Measurements from ENCODE around the gene CGGBP1.

Gene CGGBP1

DNA sequence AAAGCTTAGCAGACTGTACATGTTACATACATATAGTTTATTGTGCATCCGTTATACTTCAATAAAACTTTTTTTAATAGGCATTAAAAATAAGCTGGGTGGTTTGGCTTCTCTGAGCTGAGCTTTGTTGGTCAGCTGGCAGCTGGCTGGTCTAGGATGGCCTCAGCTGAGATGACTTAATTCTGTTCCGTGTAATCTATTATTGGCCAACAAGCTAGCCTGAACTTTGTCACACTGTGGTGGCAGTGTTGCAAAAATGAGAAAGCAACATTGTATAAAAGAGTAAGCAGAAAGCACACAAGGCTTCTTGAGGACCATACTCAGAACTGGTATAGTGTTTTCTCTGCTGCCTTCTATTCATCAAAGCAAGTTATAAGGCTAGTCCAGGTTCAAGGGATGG lies 45.2 kb downstream of the CGGBP1 start:
- Histone ChIP-seq H3K4me3 (ENCODE audit: low read depth, low read length) (no peak overlapping the region), H3K9ac (no peak overlapping the region), H3K4me1 (no peaks in the 10 kb centered on the region), H2AFZ (no peak overlapping the region), H3K27me3 (ENCODE audit: control insufficient read depth, insufficient read depth, low read length) (no peaks in the 10 kb centered on the region), H3K36me3 (ENCODE audit: control insufficient read depth, insufficient read depth, low read length) (no peaks in the 10 kb centered on the region), H3K27ac (no peak overlapping the region), H3K9me3 (ENCODE audit: control insufficient read depth, low read length) (no peaks in the 10 kb centered on the region), H3K4me2 (ENCODE audit: low read length) (no peak overlapping the region), H3K79me2 (no peaks in the 10 kb centered on the region)
- TF ChIP-seq, protein P1, sequence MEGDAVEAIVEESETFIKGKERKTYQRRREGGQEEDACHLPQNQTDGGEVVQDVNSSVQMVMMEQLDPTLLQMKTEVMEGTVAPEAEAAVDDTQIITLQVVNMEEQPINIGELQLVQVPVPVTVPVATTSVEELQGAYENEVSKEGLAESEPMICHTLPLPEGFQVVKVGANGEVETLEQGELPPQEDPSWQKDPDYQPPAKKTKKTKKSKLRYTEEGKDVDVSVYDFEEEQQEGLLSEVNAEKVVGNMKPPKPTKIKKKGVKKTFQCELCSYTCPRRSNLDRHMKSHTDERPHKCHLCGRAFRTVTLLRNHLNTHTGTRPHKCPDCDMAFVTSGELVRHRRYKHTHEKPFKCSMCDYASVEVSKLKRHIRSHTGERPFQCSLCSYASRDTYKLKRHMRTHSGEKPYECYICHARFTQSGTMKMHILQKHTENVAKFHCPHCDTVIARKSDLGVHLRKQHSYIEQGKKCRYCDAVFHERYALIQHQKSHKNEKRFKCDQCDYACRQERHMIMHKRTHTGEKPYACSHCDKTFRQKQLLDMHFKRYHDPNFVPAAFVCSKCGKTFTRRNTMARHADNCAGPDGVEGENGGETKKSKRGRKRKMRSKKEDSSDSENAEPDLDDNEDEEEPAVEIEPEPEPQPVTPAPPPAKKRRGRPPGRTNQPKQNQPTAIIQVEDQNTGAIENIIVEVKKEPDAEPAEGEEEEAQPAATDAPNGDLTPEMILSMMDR (IDR thresholded peaks at IDR 0.05): no peak

- TF ChIP-seq, protein P1 (IDR thresholded peaks at IDR 0.05): no peak
- H3K4me2 ChIP-seq (ENCODE audit: low read length): no peak overlapping the region
Measured at GRCh38 chr3:88010810-88011209, 48.0 kb downstream of the CGGBP1 start.

DNA sequence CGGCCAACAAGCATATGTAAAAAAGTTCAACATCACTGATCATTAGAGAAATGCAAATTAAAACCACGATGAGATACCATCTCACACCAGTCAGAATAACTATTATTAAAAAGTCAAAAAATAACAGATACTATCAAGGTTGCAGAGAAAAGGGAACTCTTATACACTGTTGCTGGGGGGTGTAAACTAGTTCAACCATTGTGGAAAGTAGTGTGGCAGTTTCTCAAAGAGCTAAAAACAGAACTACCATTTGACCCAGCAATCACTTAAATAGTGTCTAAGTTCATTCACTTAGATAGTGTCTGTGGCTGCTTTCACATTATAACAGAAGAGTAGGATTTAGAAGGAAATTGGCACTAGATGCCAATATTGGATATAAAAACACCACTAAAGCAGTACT lies 49.7 kb downstream of the CGGBP1 start:
- Histone ChIP-seq H3K27ac (no peak overlapping the region), H3K36me3 (ENCODE audit: control insufficient read depth, insufficient read depth, low read length) (no peaks in the 10 kb centered on the region), H3K4me2 (ENCODE audit: low read length) (no peak overlapping the region), H3K27me3 (ENCODE audit: control insufficient read depth, insufficient read depth, low read length) (no peaks in the 10 kb centered on the region), H3K9ac (no peak overlapping the region), H3K4me1 (no peaks in the 10 kb centered on the region), H3K4me3 (ENCODE audit: low read depth, low read length) (no peak overlapping the region), H3K79me2 (no peaks in the 10 kb centered on the region), H3K9me3 (ENCODE audit: control insufficient read depth, low read length) (no peaks in the 10 kb centered on the region), H2AFZ (no peak overlapping the region)
- TF ChIP-seq, protein P1 (IDR thresholded peaks at IDR 0.05): no peak

More at GRCh38 chr3:88010810-88011209, 48.0 kb downstream of the CGGBP1 start:
- no peak overlapping the region for H2AFZ ChIP-seq
- no peaks in the 10 kb centered on the region for H3K79me2 ChIP-seq
- H3K4me1 ChIP-seq: no peaks in the 10 kb centered on the region
- H3K27me3 ChIP-seq (ENCODE audit: control insufficient read depth, insufficient read depth, low read length): no peaks in the 10 kb centered on the region
- no peak overlapping the region for H3K27ac ChIP-seq
- H3K36me3 ChIP-seq (ENCODE audit: control insufficient read depth, insufficient read depth, low read length): no peaks in the 10 kb centered on the region
- no peaks in the 10 kb centered on the region for H3K9me3 ChIP-seq (ENCODE audit: control insufficient read depth, low read length)
- H3K4me3 ChIP-seq (ENCODE audit: low read depth, low read length): no peak overlapping the region
- no peak overlapping the region for H3K9ac ChIP-seq

- Histone ChIP-seq H2AFZ (peak overlapping the region; percentile 20), H3K36me3 (ENCODE audit: control insufficient read depth, insufficient read depth, low read length) (no peaks in the 10 kb centered on the region), H3K4me3 (ENCODE audit: low read depth, low read length) (no peak overlapping the region), H3K27ac (no peak overlapping the region), H3K9ac (no peak overlapping the region), H3K27me3 (ENCODE audit: control insufficient read depth, insufficient read depth, low read length) (no peaks in the 10 kb centered on the region), H3K79me2 (no peaks in the 10 kb centered on the region), H3K9me3 (ENCODE audit: control insufficient read depth, low read length) (no peaks in the 10 kb centered on the region), H3K4me1 (no peaks in the 10 kb centered on the region), H3K4me2 (ENCODE audit: low read length) (no peak overlapping the region)
- TF ChIP-seq, protein P1 (IDR thresholded peaks at IDR 0.05): peak; percentile 21
Measured at GRCh38 chr3:88005066-88005465, 53.7 kb downstream of the CGGBP1 start.

- no peaks in the 10 kb centered on the region for H3K79me2 ChIP-seq
- H3K9ac ChIP-seq: no peak overlapping the region
- no peak overlapping the region for H3K4me3 ChIP-seq (ENCODE audit: low read depth, low read length)
- no peaks in the 10 kb centered on the region for H3K36me3 ChIP-seq (ENCODE audit: control insufficient read depth, insufficient read depth, low read length)
- no peak overlapping the region for H3K27ac ChIP-seq
- H3K4me1 ChIP-seq: no peaks in the 10 kb centered on the region
- TF ChIP-seq, protein P1 (IDR thresholded peaks at IDR 0.05): peak; percentile 47
- H3K4me2 ChIP-seq (ENCODE audit: low read length): no peak overlapping the region
- H3K9me3 ChIP-seq (ENCODE audit: control insufficient read depth, low read length): no peaks in the 10 kb centered on the region
- H2AFZ ChIP-seq: no peak overlapping the region
- H3K27me3 ChIP-seq (ENCODE audit: control insufficient read depth, insufficient read depth, low read length): no peaks in the 10 kb centered on the region
Measured at GRCh38 chr3:88003115-88003755, 55.6 kb downstream of the CGGBP1 start.

Data from parathyroid adenoma (tissue), 2 donors.